A673 (cell line): ENCODE results near the gene FOXRED1. TPM values are rescaled to one million over a fixed set of nuclear protein-coding genes. Genes with fewer than 3 reads are reported as not detected.

Experiments used
- BruUV-seq: library from RNA; stranded (reverse); fragments of 400-500 nt; replicated peaks from 2 replicates; lab custom pipeline; 2021; lab: Mats Ljungman, UMichigan
- CTCF ChIA-PET: fragments of 300-600 bp; sonication (Branson Sonifier 250); formaldehyde crosslinking; loops from one replicate; lab custom pipeline; 2022; ENCODE audit warnings: antibody characterized with exemption; lab: Charles Lee
- POLR2A ChIA-PET: fragments of 300-600 bp; sonication (Branson Sonifier 250); formaldehyde crosslinking; loops from one replicate; lab custom pipeline; 2022; ENCODE audit warnings: antibody characterized with exemption; ENCODE audit not compliant: low non-redundant PET; lab: Charles Lee
- DNase-seq: peaks from one replicate; pipeline ENCODE4 v3.0.0-alpha.2; 2015; ENCODE audit warnings: low spot score
- H3K27ac ChIP-seq: fragments of 200-600 bp; sonication (generic); 2 replicates; pipeline ENCODE4 v1.5.1; 2016; ENCODE audit warnings: mixed run types, low read depth, mild to moderate bottlenecking, mixed read lengths, antibody characterized with exemption, low read length; ENCODE audit not compliant: poor library complexity, severe bottlenecking
- H3K27me3 ChIP-seq: fragments of 200-600 bp; sonication (generic); replicated peaks from 2 replicates; pipeline ENCODE4 v1.6.1; 2017; ENCODE audit warnings: mixed run types, low read depth, mild to moderate bottlenecking, mixed read lengths, antibody characterized with exemption, low read length; ENCODE audit not compliant: insufficient read depth, poor library complexity
- H3K36me3 ChIP-seq: fragments of 200-600 bp; sonication (generic); 2 replicates; pipeline ENCODE4 v1.6.1; 2016; ENCODE audit warnings: mixed run types, mild to moderate bottlenecking, mixed read lengths, antibody characterized with exemption, low read length; ENCODE audit not compliant: insufficient read depth, poor library complexity, severe bottlenecking
- H3K4me1 ChIP-seq: fragments of 200-600 bp; sonication (generic); 2 replicates; pipeline ENCODE4 v1.6.1; 2017; ENCODE audit warnings: mixed run types, mild to moderate bottlenecking, mixed read lengths, antibody characterized with exemption, low read length; ENCODE audit not compliant: insufficient read depth, poor library complexity, severe bottlenecking
- H3K4me3 ChIP-seq: fragments of 200-600 bp; sonication (generic); 2 replicates; pipeline ENCODE4 v1.5.1; 2016; ENCODE audit warnings: low read depth, mixed run types, mild to moderate bottlenecking, mixed read lengths, low read length; ENCODE audit not compliant: poor library complexity, severe bottlenecking
- H3K9me3 ChIP-seq: fragments of 200-600 bp; sonication (generic); 2 replicates; pipeline ENCODE4 v1.6.1; 2016; ENCODE audit warnings: mixed run types, low read depth, mild to moderate bottlenecking, mixed read lengths, antibody characterized with exemption, low read length; ENCODE audit not compliant: poor library complexity, severe bottlenecking
- CTCF ChIP-seq: fragments of 300-800, 200-600 bp; sonication (generic); conservative IDR thresholded peaks from 2 replicates; pipeline ENCODE4 v1.5.1; 2017; ENCODE audit warnings: low read depth, mild to moderate bottlenecking, antibody characterized with exemption, low read length, moderate library complexity, mixed read lengths
- EZH2 ChIP-seq: fragments of 200-600 bp; sonication (generic); IDR thresholded peaks from 2 replicates; pipeline ENCODE4 v1.6.1; 2017; ENCODE audit warnings: borderline replicate concordance, low read depth, mild to moderate bottlenecking, mixed read lengths, antibody characterized with exemption, low read length; ENCODE audit not compliant: poor library complexity, severe bottlenecking
- intact Hi-C: fragments of 100-400 bp; cut with micrococcal nuclease; formaldehyde crosslinking; loops from one replicate; pipeline ENCODE4 v1.10.0; 2022; ENCODE audit not compliant: unreplicated experiment
- total RNA-seq: library from RNA; stranded (reverse); gene quantifications from 2 replicates; pipeline ENCODE4 v1.2.3, GENCODE V29; 2021

FOXRED1 gene
- total RNA-seq, 1 experiment from 2014 or later: 72.6 TPM

- Histone ChIP-seq H3K27ac (no peak overlapping the region), H3K4me1 (peaks cover 8% of the 10 kb centered on the region), H3K27me3 (no peaks in the 10 kb centered on the region), H3K4me3 (no peak overlapping the region), H3K36me3 (no peaks in the 10 kb centered on the region), H3K9me3 (no peaks in the 10 kb centered on the region)
- POLR2A ChIA-PET: interaction anchor here (0.7 kb wide), 1 partner anchor 222 kb away, joined by 4 read pairs; no protein-coding TSS in a partner anchor
- TF ChIP-seq EZH2 (no peak), CTCF (no peak)
- CTCF ChIA-PET: no interaction called here
- BruUV-seq: no TSS peak
- intact Hi-C loops: no loop called here
- DNase-seq: no peak
These were observed 43.7 kb upstream of the FOXRED1 start for GRCh38 chr11:126225295-126225665.

- CTCF ChIA-PET: no interaction called here
- H3K4me3 ChIP-seq: no peak overlapping the region
- no peaks in the 10 kb centered on the region for H3K36me3 ChIP-seq
- no peak for DNase-seq
- no peaks in the 10 kb centered on the region for H3K27me3 ChIP-seq
- intact Hi-C loops: no loop called here
- no peak overlapping the region for H3K27ac ChIP-seq
- H3K9me3 ChIP-seq: no peaks in the 10 kb centered on the region
- H3K4me1 ChIP-seq: peaks cover 20% of the 10 kb centered on the region
- TF ChIP-seq EZH2: no peak
- TF ChIP-seq CTCF: no peak
- POLR2A ChIA-PET: no interaction called here
- BruUV-seq: no TSS peak
These were observed 42.4 kb upstream of the FOXRED1 start for GRCh38 chr11:126226334-126227084.

GRCh38 chr11:126229858-126230540 is 39.0 kb upstream of the FOXRED1 start:
- BruUV-seq: TSS peak; percentile 14
- intact Hi-C loops: no loop called here
- TF ChIP-seq EZH2 (no peak), CTCF (no peak)
- Histone ChIP-seq H3K27ac (no peak overlapping the region), H3K27me3 (no peaks in the 10 kb centered on the region), H3K9me3 (no peaks in the 10 kb centered on the region), H3K36me3 (no peaks in the 10 kb centered on the region), H3K4me1 (peaks cover 29% of the 10 kb centered on the region), H3K4me3 (no peak overlapping the region)
- CTCF ChIA-PET: no interaction called here
- no peak for DNase-seq
- POLR2A ChIA-PET: interaction anchor here (0.6 kb wide), 1 partner anchor 10 kb away, joined by 3 read pairs; no protein-coding TSS in a partner anchor
